Endothelial cell of umbilical vein (primary cell): ENCODE data around the gene ARF4. TPM values are rescaled to one million over a fixed set of nuclear protein-coding genes. Genes with fewer than 3 reads are reported as not detected.

Experiments used
- BruUV-seq: library from RNA; stranded (reverse); fragments of 400-500 nt; replicated peaks from 2 replicates; lab custom pipeline; 2021; lab: Mats Ljungman, UMichigan
- CTCF ChIA-PET: fragments of 300-600, 350-600 bp; sonication (Branson Sonifier 250); formaldehyde crosslinking; loops from one replicate; lab custom pipeline; 2021; ENCODE audit warnings: antibody characterized with exemption, inconsistent platforms; lab: Charles Lee
- POLR2A ChIA-PET: fragments of 300-600, 350-600 bp; sonication (Branson Sonifier 250); formaldehyde crosslinking; loops from one replicate; lab custom pipeline; 2021; ENCODE audit warnings: antibody characterized with exemption, inconsistent platforms; lab: Charles Lee
- DNase-seq: peaks from one replicate; pipeline ENCODE4 v3.0.0-alpha.2; 2011; ENCODE audit warnings: low read depth, low spot score
- FAIRE-seq: peaks from 2 replicates; lab custom pipeline; 2011; peaks lifted over from hg19 to GRCh38; lab: Jason Lieb, UNC
- H2AFZ ChIP-seq: 2 replicates; pipeline ENCODE4 v1.6.0; 2012; ENCODE audit warnings: low read depth, low read length, control low read depth, inconsistent platforms
- H3K27ac ChIP-seq: 2 replicates; pipeline ENCODE4 v1.5.1; 2011; ENCODE audit warnings: low read depth, mild to moderate bottlenecking, control low read depth, low read length, moderate library complexity; ENCODE audit not compliant: insufficient read depth
- H3K27me3 ChIP-seq, 2 experiments: 2 replicates each; pipeline versions ENCODE4 v1.6.0 to v1.6.1; 2011; ENCODE audit warnings: low read length in 2 of 2, mixed read lengths in 1 of 2; ENCODE audit not compliant: control insufficient read depth in 2 of 2, insufficient read depth in 2 of 2
- H3K36me3 ChIP-seq, 2 experiments: 2 replicates in 1 of 2; 3 replicates in 1 of 2; pipeline ENCODE4 v1.5.1; 2011; ENCODE audit warnings: low read length in 2 of 2, mild to moderate bottlenecking in 1 of 2, moderate library complexity in 1 of 2; ENCODE audit not compliant: control insufficient read depth in 2 of 2, insufficient read depth in 2 of 2; ENCODE audit errors: extremely low read depth in 1 of 2
- H3K4me1 ChIP-seq: 3 replicates; pipeline ENCODE4 v1.5.1; 2011; ENCODE audit warnings: mild to moderate bottlenecking, low read length; ENCODE audit not compliant: control insufficient read depth, insufficient read depth; ENCODE audit errors: extremely low read depth
- H3K4me2 ChIP-seq: 2 replicates; pipeline ENCODE4 v1.6.1; 2011; ENCODE audit warnings: low read length, control low read depth, mixed read lengths; ENCODE audit not compliant: insufficient read depth
- H3K4me3 ChIP-seq, 3 experiments: fragments of 200-600 bp in 1 of 3; sonication (generic), shearing (Covaris generic) in 1 of 3; replicated peaks in 1 of 3; 2 replicates each; pipeline ENCODE4 v1.5.1; 2011 to 2016; ENCODE audit warnings: control low read depth in 3 of 3, low read length in 3 of 3, mild to moderate bottlenecking in 2 of 3, inconsistent platforms in 1 of 3, low read depth in 1 of 3, moderate library complexity in 1 of 3; ENCODE audit not compliant: insufficient read depth in 1 of 3
- H3K79me2 ChIP-seq: 2 replicates; pipeline ENCODE4 v1.6.0; 2012; ENCODE audit warnings: low read length, inconsistent platforms; ENCODE audit not compliant: control insufficient read depth, insufficient read depth
- H3K9ac ChIP-seq: replicated peaks from 2 replicates; pipeline ENCODE3; 2011; ENCODE audit warnings: low read length, control low read depth; ENCODE audit not compliant: insufficient read depth; ENCODE audit errors: extremely low read depth
- H3K9me1 ChIP-seq: replicated peaks from 3 replicates; pipeline ENCODE4 v1.6.0; 2011; ENCODE audit warnings: mild to moderate bottlenecking, low read length; ENCODE audit not compliant: control insufficient read depth, insufficient read depth; ENCODE audit errors: extremely low read depth
- H3K9me3 ChIP-seq: replicated peaks from 2 replicates; pipeline ENCODE4 v1.5.1; 2012; ENCODE audit warnings: low read length, inconsistent platforms; ENCODE audit not compliant: control insufficient read depth, insufficient read depth
- H4K20me1 ChIP-seq: replicated peaks from 2 replicates; pipeline ENCODE3; 2011; ENCODE audit warnings: mild to moderate bottlenecking, low read length; ENCODE audit not compliant: control insufficient read depth, insufficient read depth; ENCODE audit errors: extremely low read depth
- EZH2 ChIP-seq: IDR thresholded peaks from 2 replicates; pipeline ENCODE4 v1.6.1; 2012; ENCODE audit warnings: borderline replicate concordance, low read depth, mild to moderate bottlenecking, moderate library complexity, low read length, inconsistent platforms; ENCODE audit not compliant: severe bottlenecking
- FOS ChIP-seq: IDR thresholded peaks from 2 replicates; pipeline ENCODE4 v1.6.1; 2011; ENCODE audit warnings: mild to moderate bottlenecking, low read length, moderate library complexity, borderline replicate concordance; ENCODE audit not compliant: insufficient read depth
- GATA2 ChIP-seq: IDR thresholded peaks from 2 replicates; pipeline ENCODE4 v1.7.0; 2011; ENCODE audit warnings: low read depth, mild to moderate bottlenecking, moderate library complexity, mixed read lengths, low read length; ENCODE audit not compliant: insufficient read length, insufficient read depth
- JUN ChIP-seq: IDR thresholded peaks from 2 replicates; pipeline ENCODE4 v1.6.1; 2011; ENCODE audit warnings: borderline replicate concordance, low read depth; ENCODE audit not compliant: insufficient read length, insufficient read depth
- MAX ChIP-seq: IDR thresholded peaks from 2 replicates; pipeline ENCODE4 v1.6.1; 2011; ENCODE audit not compliant: insufficient read depth, insufficient read length
- MYC ChIP-seq: IDR thresholded peaks from one replicate; pipeline ENCODE4 v1.6.1; 2011; ENCODE audit warnings: mild to moderate bottlenecking, low read depth, low read length
- POLR2A ChIP-seq: IDR thresholded peaks from 2 replicates; pipeline ENCODE4 v1.6.1; 2012; ENCODE audit warnings: low read depth, mild to moderate bottlenecking, control low read depth, low read length
- POLR2AphosphoS5 ChIP-seq: IDR thresholded peaks from 2 replicates; pipeline ENCODE4 v1.6.1; 2012; ENCODE audit warnings: low read depth, mild to moderate bottlenecking, control low read depth, low read length, moderate library complexity; ENCODE audit not compliant: insufficient read depth
- dilution Hi-C: fragments of 300-500 bp; cut with MboI; formaldehyde crosslinking; loops from one replicate; pipeline ENCODE4 v1.15.0; 2019; ENCODE audit warnings: low sequenced_read_pairs; ENCODE audit not compliant: extremely low pct_ligation_motif_present
- intact Hi-C: fragments of 100-400 bp; cut with micrococcal nuclease; formaldehyde crosslinking; loops from one replicate; pipeline ENCODE4 v1.10.0; 2022
- polyA plus RNA-seq, 4 experiments: library from polyadenylated mRNA; depleted of rRNA in 3 of 4; stranded (reverse) in 3 of 4; unstranded in 1 of 4; fragments of >200 nt; gene quantifications; 2 replicates each; pipeline versions ENCODE4 v1.2.1 to v1.2.3, GENCODE V29; 2011 to 2012; ENCODE audit warnings: missing spikeins in 1 of 4
- total RNA-seq: library from RNA; stranded (reverse); gene quantifications from 2 replicates; pipeline ENCODE4 v1.2.3, GENCODE V29; 2021
- TF ChIP-seq, protein P1 (sequence below), 2 donors: IDR thresholded peaks; 1 replicate in 1 of 2; 2 replicates in 1 of 2; pipeline ENCODE4 v1.5.1; 2011; ENCODE audit warnings: low read length in 2 of 2, mild to moderate bottlenecking in 2 of 2, moderate library complexity in 2 of 2, control low read depth in 1 of 2, inconsistent platforms in 1 of 2, low read depth in 1 of 2; ENCODE audit not compliant: insufficient read depth in 1 of 2; ENCODE audit errors: extremely low read depth in 1 of 2

The ARF4 gene
- total and polyA plus RNA-seq, 2 donors (not counting 3 experiments of a cell fraction or from before 2014, with no cell fraction given) = 239 to 249 TPM

- H3K4me1 ChIP-seq = peaks cover 9% of the 10 kb centered on the region
- no peaks in the 10 kb centered on the region for H3K9me3 ChIP-seq
- no peak overlapping the region for H3K4me2 ChIP-seq
- BruUV-seq = no TSS peak
- no peaks in the 10 kb centered on the region for H3K9me1 ChIP-seq
- no peak for FAIRE-seq
- no peak overlapping the region for H3K4me3 ChIP-seq
- TF ChIP-seq EZH2 = no peak
- TF ChIP-seq FOS = no peak
- TF ChIP-seq MYC = no peak
- no peak for TF ChIP-seq POLR2A
- TF ChIP-seq MAX = no peak
- TF ChIP-seq POLR2AphosphoS5 = no peak
- ChIA-PET CTCF (interaction anchor here (1.2 to 1.3 kb wide), 2 partner anchors 9 to 128 kb away, joined by 3 to 5 read pairs; partner anchors contain the start of gene PDE12), POLR2A (no interaction called here)
- dilution Hi-C loops (no loop called here), intact Hi-C loops (no loop called here)
- no peak overlapping the region for H3K9ac ChIP-seq
- H2AFZ ChIP-seq = no peak overlapping the region
- H3K36me3 ChIP-seq = no peaks in the 10 kb centered on the region
- no peaks in the 10 kb centered on the region for H3K27me3 ChIP-seq
- DNase-seq = no peak
- H3K79me2 ChIP-seq = no peaks in the 10 kb centered on the region
- no peak overlapping the region for H3K27ac ChIP-seq
- no peaks in the 10 kb centered on the region for H4K20me1 ChIP-seq
Measured at GRCh38 chr3:57546616-57547015, 50.5 kb downstream of the ARF4 start.

GRCh38 chr3:57545636-57546268 is 51.4 kb downstream of the ARF4 start:
- intact Hi-C loops = no loop called here
- H3K79me2 ChIP-seq = no peaks in the 10 kb centered on the region
- no peak for DNase-seq
- peaks cover 9% of the 10 kb centered on the region for H3K4me1 ChIP-seq
- dilution Hi-C loops = no loop called here
- H3K9ac ChIP-seq = no peak overlapping the region
- BruUV-seq = no TSS peak
- H3K27ac ChIP-seq = no peak overlapping the region
- no peaks in the 10 kb centered on the region for H3K9me1 ChIP-seq
- no peaks in the 10 kb centered on the region for H3K9me3 ChIP-seq
- no peaks in the 10 kb centered on the region for H4K20me1 ChIP-seq
- H3K27me3 ChIP-seq = no peaks in the 10 kb centered on the region
- ChIA-PET POLR2A (no interaction called here), CTCF (interaction anchor here (0.7 to 1.3 kb wide), 3 partner anchors 10 to 127 kb away, joined by 3 to 5 read pairs (median 4); partner anchors contain the start of gene PDE12)
- H3K4me2 ChIP-seq = no peak overlapping the region
- TF ChIP-seq JUN = no peak
- no peak for TF ChIP-seq MAX
- TF ChIP-seq FOS = no peak
- no peak for TF ChIP-seq POLR2A
- no peak for TF ChIP-seq GATA2
- TF ChIP-seq POLR2AphosphoS5 = no peak
- TF ChIP-seq, protein P1, sequence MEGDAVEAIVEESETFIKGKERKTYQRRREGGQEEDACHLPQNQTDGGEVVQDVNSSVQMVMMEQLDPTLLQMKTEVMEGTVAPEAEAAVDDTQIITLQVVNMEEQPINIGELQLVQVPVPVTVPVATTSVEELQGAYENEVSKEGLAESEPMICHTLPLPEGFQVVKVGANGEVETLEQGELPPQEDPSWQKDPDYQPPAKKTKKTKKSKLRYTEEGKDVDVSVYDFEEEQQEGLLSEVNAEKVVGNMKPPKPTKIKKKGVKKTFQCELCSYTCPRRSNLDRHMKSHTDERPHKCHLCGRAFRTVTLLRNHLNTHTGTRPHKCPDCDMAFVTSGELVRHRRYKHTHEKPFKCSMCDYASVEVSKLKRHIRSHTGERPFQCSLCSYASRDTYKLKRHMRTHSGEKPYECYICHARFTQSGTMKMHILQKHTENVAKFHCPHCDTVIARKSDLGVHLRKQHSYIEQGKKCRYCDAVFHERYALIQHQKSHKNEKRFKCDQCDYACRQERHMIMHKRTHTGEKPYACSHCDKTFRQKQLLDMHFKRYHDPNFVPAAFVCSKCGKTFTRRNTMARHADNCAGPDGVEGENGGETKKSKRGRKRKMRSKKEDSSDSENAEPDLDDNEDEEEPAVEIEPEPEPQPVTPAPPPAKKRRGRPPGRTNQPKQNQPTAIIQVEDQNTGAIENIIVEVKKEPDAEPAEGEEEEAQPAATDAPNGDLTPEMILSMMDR (IDR thresholded peaks at IDR 0.05; ENCODE audit: extremely low read depth in 1 of 2, insufficient read depth in 1 of 2, low read depth in 1 of 2, low read length in 2 of 2) = no peak
- no peak for TF ChIP-seq MYC
- TF ChIP-seq EZH2 = no peak
- no peak overlapping the region for H2AFZ ChIP-seq
- no peak overlapping the region for H3K4me3 ChIP-seq
- no peak for FAIRE-seq
- no peaks in the 10 kb centered on the region for H3K36me3 ChIP-seq
